ENCODE results near the gene CYP2W1. TPM values are rescaled to one million over a fixed set of nuclear protein-coding genes. Genes with fewer than 3 reads are reported as not detected.
A peak's percentile ranks its signal among the peaks of the same experiment; 100 is the strongest.

CYP2W1 gene
- 1 to 10 TPM in 1 of 7 donors, under 1 TPM in 4, not detected in 2; 0.13 to 1.2 (median 0.51) TPM for total RNA-seq
- under 1 TPM; 0.05 to 0.80 (median 0.28) TPM for polyA plus RNA-seq
- long read RNA-seq, donor 1, result 0 reads
- long read RNA-seq, donor 2, partial matches to known transcripts, result 0 of 2 reads
- long read RNA-seq, donor 2, other reads (novel, unspliced or antisense), result 0 of 2 reads

DNA sequence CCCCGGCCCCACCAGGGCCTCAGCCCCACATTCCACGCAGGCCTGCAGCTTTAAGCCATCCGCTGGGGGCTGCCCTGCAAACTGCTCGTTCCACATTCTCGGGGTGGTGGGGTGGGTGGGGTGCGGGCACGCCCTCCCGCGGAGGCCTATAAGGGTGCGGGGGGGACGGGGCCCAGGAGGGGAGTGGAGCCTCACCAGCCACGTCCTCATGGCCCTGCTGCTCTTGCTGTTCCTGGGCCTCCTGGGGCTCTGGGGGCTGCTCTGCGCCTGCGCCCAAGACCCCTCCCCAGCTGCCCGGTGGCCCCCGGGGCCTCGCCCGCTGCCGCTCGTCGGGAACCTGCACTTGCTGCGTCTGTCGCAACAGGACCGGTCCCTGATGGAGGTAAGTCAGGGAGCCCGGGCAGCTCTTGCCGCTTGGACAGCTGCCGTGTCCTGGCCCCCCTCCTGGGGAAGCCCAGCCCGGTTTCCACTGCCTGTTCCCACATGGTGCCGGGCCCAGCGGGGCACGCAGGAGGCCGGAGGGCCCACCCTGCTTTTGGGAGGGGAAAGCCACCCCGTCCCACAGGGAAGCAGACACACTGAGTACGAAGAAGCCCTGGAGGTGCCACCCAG, at the start of gene CYP2W1:
Gene CYP2W1, plus strand, starts transcription at position 178 of the 612 bp plus-strand sequence. Its CDS starts 31 bp downstream, at position 209.
- Histone ChIP-seq H3K4me3 (no peak within 1 kb of the TSS), H3K36me3 (no peaks in the 10 kb centered on the region), H3K9me3 (no peaks in the 10 kb centered on the region), H3K27me3 (replicated peaks in 1 of 7) (peaks cover 0 to 59% (median 25%) of the 10 kb centered on the region in 7 donors), H3K27ac (no peak within 1 kb of the TSS), H3K4me1 (peaks cover 0 to 26% (median 12%) of the 10 kb centered on the region in 6 donors)
- DNase-seq, result no peak
- WGBS, 5 donors, result 73 to 82% (median 81%) methylated on average over 13 to 34 of the region's 34 CpGs
- TF ChIP-seq POLR2A (IDR thresholded peaks at IDR 0.05) (no peak), POLR2AphosphoS5 (IDR thresholded peaks at IDR 0.05) (no peak)
- TF ChIP-seq, protein P1, sequence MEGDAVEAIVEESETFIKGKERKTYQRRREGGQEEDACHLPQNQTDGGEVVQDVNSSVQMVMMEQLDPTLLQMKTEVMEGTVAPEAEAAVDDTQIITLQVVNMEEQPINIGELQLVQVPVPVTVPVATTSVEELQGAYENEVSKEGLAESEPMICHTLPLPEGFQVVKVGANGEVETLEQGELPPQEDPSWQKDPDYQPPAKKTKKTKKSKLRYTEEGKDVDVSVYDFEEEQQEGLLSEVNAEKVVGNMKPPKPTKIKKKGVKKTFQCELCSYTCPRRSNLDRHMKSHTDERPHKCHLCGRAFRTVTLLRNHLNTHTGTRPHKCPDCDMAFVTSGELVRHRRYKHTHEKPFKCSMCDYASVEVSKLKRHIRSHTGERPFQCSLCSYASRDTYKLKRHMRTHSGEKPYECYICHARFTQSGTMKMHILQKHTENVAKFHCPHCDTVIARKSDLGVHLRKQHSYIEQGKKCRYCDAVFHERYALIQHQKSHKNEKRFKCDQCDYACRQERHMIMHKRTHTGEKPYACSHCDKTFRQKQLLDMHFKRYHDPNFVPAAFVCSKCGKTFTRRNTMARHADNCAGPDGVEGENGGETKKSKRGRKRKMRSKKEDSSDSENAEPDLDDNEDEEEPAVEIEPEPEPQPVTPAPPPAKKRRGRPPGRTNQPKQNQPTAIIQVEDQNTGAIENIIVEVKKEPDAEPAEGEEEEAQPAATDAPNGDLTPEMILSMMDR (IDR thresholded peaks at IDR 0.05 in 8 of 11, conservative IDR thresholded peaks at IDR 0.05 in 3 of 11), result no peak
- intact Hi-C loops (cut with DNase I; ENCODE audit: low total_unique reads), result no loop called here

DNA sequence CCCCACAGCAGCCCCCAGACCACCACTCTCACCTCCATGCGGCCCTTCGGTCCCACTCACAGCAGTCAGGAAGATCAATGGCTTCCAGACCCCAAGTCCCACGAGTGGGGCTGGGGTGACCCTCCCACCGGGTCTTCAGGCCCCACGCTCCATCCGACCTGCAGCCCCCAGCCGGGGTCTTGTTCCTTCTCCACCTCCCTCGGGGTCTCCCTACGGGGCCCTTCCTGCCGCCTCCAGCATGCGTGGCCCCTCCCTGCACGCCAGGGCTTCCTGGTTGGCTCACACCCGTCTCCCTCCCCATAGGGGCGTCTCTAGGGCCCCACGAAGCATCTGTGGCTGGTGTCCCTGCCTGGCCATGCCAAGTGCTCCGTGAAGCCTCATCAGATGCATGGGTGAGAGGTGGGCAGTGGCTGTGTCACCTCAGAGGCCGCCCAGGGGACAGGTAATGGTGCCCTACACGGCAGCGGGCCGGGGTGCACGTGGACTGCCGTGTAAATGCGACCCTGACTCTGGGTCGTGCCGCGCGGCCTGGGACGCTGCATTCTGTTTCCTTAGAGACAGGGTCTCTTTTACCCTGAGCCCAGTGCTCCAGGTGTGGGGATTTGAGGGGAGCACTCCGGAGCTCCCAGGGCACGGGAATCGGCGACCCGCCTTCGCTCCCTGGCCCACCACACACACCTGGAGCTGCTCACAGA, 48.4 kb upstream of the CYP2W1 start:
- Histone ChIP-seq H3K36me3 (peaks cover 0 to 28% (median 0%) of the 10 kb centered on the region in 6 donors), H3K27me3 (replicated peaks in 1 of 7) (peaks cover 0 to 6% (median 0%) of the 10 kb centered on the region in 7 donors), H3K9me3 (no peaks in the 10 kb centered on the region), H3K4me3 (no peak overlapping the region), H3K27ac (no peak overlapping the region), H3K4me1 (peaks cover 0 to 29% (median 4%) of the 10 kb centered on the region in 6 donors)
- intact Hi-C loops (cut with DNase I; ENCODE audit: low total_unique reads), result no loop called here
- DNase-seq, result peak; percentile 70
- no peak for TF ChIP-seq POLR2AphosphoS5 (IDR thresholded peaks at IDR 0.05)
- TF ChIP-seq POLR2A (IDR thresholded peaks at IDR 0.05), result no peak
- TF ChIP-seq, protein P1 (IDR thresholded peaks at IDR 0.05 in 8 of 11, conservative IDR thresholded peaks at IDR 0.05 in 3 of 11), result no peak
- 83 to 90% (median 87%) methylated on average over 25 to 34 of the region's 34 CpGs for WGBS, 5 donors

- Histone ChIP-seq H3K27me3 (replicated peaks in 1 of 7) (peaks cover 0 to 6% (median 0%) of the 10 kb centered on the region in 7 donors), H3K4me3 (no peak overlapping the region), H3K4me1 (peaks cover 0 to 24% (median 4%) of the 10 kb centered on the region in 6 donors), H3K27ac (no peak overlapping the region), H3K36me3 (peaks cover 0 to 28% (median 0%) of the 10 kb centered on the region in 6 donors), H3K9me3 (peaks cover 0 to 5% (median 0%) of the 10 kb centered on the region in 8 donors)
- TF ChIP-seq POLR2AphosphoS5 (IDR thresholded peaks at IDR 0.05) (no peak), POLR2A (IDR thresholded peaks at IDR 0.05) (no peak)
- TF ChIP-seq, protein P1 (IDR thresholded peaks at IDR 0.05 in 8 of 11, conservative IDR thresholded peaks at IDR 0.05 in 3 of 11), result no peak
- 85 to 89% (median 88%) methylated on average over 23 to 46 of the region's 46 CpGs for WGBS, 5 donors
- intact Hi-C loops (cut with DNase I; ENCODE audit: low total_unique reads), result no loop called here
- peak; percentile 69 for DNase-seq
Measured at GRCh38 chr7:935164-935873, 47.7 kb upstream of the CYP2W1 start.
